Ishikawa (cell line): ENCODE data around the gene KIF3C.

ENCODE experiments used
- CEBPB ChIP-seq: IDR thresholded peaks from 2 replicates; pipeline ENCODE4 v1.6.1; 2012
- RAD21 ChIP-seq: IDR thresholded peaks from 2 replicates; pipeline ENCODE4 v1.6.1; 2012; ENCODE audit warnings: low read depth
- YY1 ChIP-seq: IDR thresholded peaks from 2 replicates; pipeline ENCODE4 v1.6.1; 2012; ENCODE audit warnings: low read depth
- ZBTB7A ChIP-seq: IDR thresholded peaks from 2 replicates; pipeline ENCODE4 v1.6.1; 2012; ENCODE audit warnings: low read depth
- TF ChIP-seq, protein P1 (sequence below): IDR thresholded peaks from 2 replicates; pipeline ENCODE4 v1.6.1; 2012; ENCODE audit warnings: low read depth, mild to moderate bottlenecking

DNA sequence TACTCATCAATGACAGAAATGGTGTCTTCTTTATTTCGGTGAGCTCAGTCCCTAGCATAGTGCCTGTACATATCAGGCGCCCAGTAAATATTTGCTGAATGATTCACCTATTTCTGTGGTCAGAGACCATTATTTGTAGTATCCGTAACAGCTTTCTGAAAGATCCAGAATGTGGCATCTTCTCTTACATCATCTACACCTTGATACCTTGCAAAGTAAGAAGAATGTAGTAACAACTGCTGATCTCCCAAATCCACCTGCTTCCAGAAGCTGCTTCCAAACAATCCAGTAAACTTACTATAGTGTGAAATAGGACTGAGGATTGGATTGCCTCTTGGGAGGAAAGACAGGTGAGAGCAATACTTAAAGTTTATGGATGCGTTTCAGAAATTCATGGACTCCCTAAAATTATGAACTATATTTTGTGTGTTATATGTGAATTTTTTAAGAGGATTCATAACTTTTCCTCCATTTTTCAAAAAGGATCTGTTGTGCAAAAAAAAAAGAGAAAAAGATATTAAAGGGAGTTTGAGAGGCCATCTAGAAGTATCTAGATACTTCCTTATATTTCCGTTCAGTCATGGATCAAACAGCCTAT lies 103.1 kb downstream of the KIF3C start:
- TF ChIP-seq YY1 (no peak), ZBTB7A (no peak), CEBPB (no peak), RAD21 (no peak)
- TF ChIP-seq, protein P1, sequence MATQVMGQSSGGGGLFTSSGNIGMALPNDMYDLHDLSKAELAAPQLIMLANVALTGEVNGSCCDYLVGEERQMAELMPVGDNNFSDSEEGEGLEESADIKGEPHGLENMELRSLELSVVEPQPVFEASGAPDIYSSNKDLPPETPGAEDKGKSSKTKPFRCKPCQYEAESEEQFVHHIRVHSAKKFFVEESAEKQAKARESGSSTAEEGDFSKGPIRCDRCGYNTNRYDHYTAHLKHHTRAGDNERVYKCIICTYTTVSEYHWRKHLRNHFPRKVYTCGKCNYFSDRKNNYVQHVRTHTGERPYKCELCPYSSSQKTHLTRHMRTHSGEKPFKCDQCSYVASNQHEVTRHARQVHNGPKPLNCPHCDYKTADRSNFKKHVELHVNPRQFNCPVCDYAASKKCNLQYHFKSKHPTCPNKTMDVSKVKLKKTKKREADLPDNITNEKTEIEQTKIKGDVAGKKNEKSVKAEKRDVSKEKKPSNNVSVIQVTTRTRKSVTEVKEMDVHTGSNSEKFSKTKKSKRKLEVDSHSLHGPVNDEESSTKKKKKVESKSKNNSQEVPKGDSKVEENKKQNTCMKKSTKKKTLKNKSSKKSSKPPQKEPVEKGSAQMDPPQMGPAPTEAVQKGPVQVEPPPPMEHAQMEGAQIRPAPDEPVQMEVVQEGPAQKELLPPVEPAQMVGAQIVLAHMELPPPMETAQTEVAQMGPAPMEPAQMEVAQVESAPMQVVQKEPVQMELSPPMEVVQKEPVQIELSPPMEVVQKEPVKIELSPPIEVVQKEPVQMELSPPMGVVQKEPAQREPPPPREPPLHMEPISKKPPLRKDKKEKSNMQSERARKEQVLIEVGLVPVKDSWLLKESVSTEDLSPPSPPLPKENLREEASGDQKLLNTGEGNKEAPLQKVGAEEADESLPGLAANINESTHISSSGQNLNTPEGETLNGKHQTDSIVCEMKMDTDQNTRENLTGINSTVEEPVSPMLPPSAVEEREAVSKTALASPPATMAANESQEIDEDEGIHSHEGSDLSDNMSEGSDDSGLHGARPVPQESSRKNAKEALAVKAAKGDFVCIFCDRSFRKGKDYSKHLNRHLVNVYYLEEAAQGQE = no peak
